K562 (cell line): ENCODE data around the gene AHSG. TPM values are rescaled to one million over a fixed set of nuclear protein-coding genes. Genes with fewer than 3 reads are reported as not detected.
A peak's percentile ranks its signal among the peaks of the same experiment; 100 is the strongest.

Source experiments
- BDP1 ChIP-seq: IDR thresholded peaks from 3 replicates; pipeline ENCODE4 v1.6.1; 2011; ENCODE audit not compliant: insufficient read length, insufficient read depth
- CBX2 ChIP-seq: fragments of 200-600 bp; sonication (generic); IDR thresholded peaks from one replicate; pipeline ENCODE4 v1.6.1; 2012; ENCODE audit warnings: mild to moderate bottlenecking, low read length, inconsistent platforms; ENCODE audit not compliant: insufficient read depth, poor library complexity, severe bottlenecking
- CTBP1 ChIP-seq: fragments of 450-650 bp; IDR thresholded peaks from 2 replicates; pipeline ENCODE4 v1.6.1; 2016; ENCODE audit warnings: borderline replicate concordance
- EP400 ChIP-seq: fragments of 450-650 bp; IDR thresholded peaks from 2 replicates; pipeline ENCODE4 v1.6.1; 2017; ENCODE audit warnings: antibody characterized with exemption, mild to moderate bottlenecking, moderate library complexity
- FOSL1 ChIP-seq: fragments of 200-800 bp; sonication (Bioruptor generic); conservative IDR thresholded peaks from 2 replicates; pipeline ENCODE4 v1.6.1; 2016; ENCODE audit warnings: missing genetic modification characterization, missing compliant biosample characterization
- JUN ChIP-seq, 2 experiments: sonication (generic) in 1 of 2; formaldehyde crosslinking in 1 of 2; IDR thresholded peaks; 2 replicates each; pipeline versions ENCODE4 v1.6.1 to v1.8.0; 2012 to 2022; ENCODE audit warnings: borderline replicate concordance in 2 of 2, mild to moderate bottlenecking in 2 of 2, improper control_type of control experiment in 1 of 2, low read depth in 1 of 2, low read length in 1 of 2, missing genetic modification reagents in 1 of 2
- KAT7 ChIP-seq: sonication (generic); formaldehyde crosslinking; IDR thresholded peaks from 2 replicates; pipeline ENCODE4 v1.8.0; 2022; ENCODE audit warnings: missing genetic modification reagents, mild to moderate bottlenecking, borderline replicate concordance
- MCM2 ChIP-seq: fragments of 450-650 bp; IDR thresholded peaks from 2 replicates; pipeline ENCODE4 v1.6.1; 2017; ENCODE audit warnings: low read depth, mild to moderate bottlenecking
- RBM39 ChIP-seq: fragments of 200-400 bp; formaldehyde crosslinking; optimal IDR thresholded peaks from 2 replicates; pipeline ENCODE3; 2018; ENCODE audit warnings: low read depth, low read length
- SP1 ChIP-seq: sonication (generic); formaldehyde crosslinking; IDR thresholded peaks from 2 replicates; pipeline ENCODE4 v1.8.1; 2022; ENCODE audit warnings: mild to moderate bottlenecking, missing genetic modification reagents
- SREBF1 ChIP-seq: fragments of 150-350 bp; IDR thresholded peaks from 2 replicates; pipeline ENCODE4 v1.6.1; 2014; ENCODE audit warnings: antibody characterized with exemption, low read depth, low read length, borderline replicate concordance
- TCF3 ChIP-seq: sonication (generic); formaldehyde crosslinking; IDR thresholded peaks from 2 replicates; pipeline ENCODE4 v1.4.0; 2020; ENCODE audit warnings: mild to moderate bottlenecking, missing genetic modification reagents
- TGIF2 ChIP-seq: sonication (generic); formaldehyde crosslinking; IDR thresholded peaks from 2 replicates; pipeline ENCODE4 v1.8.1; 2022; ENCODE audit warnings: mild to moderate bottlenecking, missing genetic modification reagents, moderate library complexity
- ZEB2 ChIP-seq: fragments of 450-650 bp; IDR thresholded peaks from 2 replicates; pipeline ENCODE4 v1.6.1; 2016
- ZNF140 ChIP-seq: fragments of 250-450 bp; sonication (Bioruptor Pico); IDR thresholded peaks from 2 replicates; pipeline ENCODE4 v1.8.0; 2021; ENCODE audit warnings: moderate library complexity, mild to moderate bottlenecking, inconsistent platforms
- ZNF717 ChIP-seq: fragments of 250-450 bp; sonication (Bioruptor Pico); IDR thresholded peaks from 2 replicates; pipeline ENCODE4 v1.5.0; 2021
- ZNF77 ChIP-seq: fragments of 250-450 bp; sonication (Bioruptor Pico); IDR thresholded peaks from 2 replicates; pipeline ENCODE4 v1.5.0; 2020
- polyA plus RNA-seq, 8 experiments: library from polyadenylated mRNA; depleted of rRNA in 4 of 8; stranded (reverse) in 5 of 8; unstranded in 3 of 8; fragments of >200 nt; fragmentation: Nextera tagmentation in 2 of 8; fragmentation: Illumina TruSeq in 1 of 8; extraction: Ambion mirVana in 2 of 8; extraction: Trizol in 1 of 8; gene quantifications; 2 replicates each; pipeline versions ENCODE4 v1.2.1 to v1.2.3, GENCODE V29; 2011 to 2014; ENCODE audit warnings: inconsistent platforms in 1 of 8, missing spikeins in 1 of 8
- total RNA-seq, 7 experiments: library from RNA; depleted of rRNA in 6 of 7; stranded (reverse); fragments of >200 nt in 6 of 7; fragmentation: Illumina TruSeq in 2 of 7; extraction: Trizol in 2 of 7; gene quantifications; 2 replicates each; pipeline versions ENCODE4 v1.2.1 to v1.2.3, GENCODE V29; 2011 to 2021; ENCODE audit warnings: low replicate concordance in 1 of 7
- TF ChIP-seq, protein P1 (sequence below): sonication (generic); formaldehyde crosslinking; IDR thresholded peaks from 2 replicates; pipeline ENCODE4 v1.8.0; 2023; ENCODE audit warnings: mild to moderate bottlenecking, missing genetic modification reagents
- TF ChIP-seq, protein P2 (sequence below), 3 experiments: fragments of 200-800 bp in 1 of 3; fragments of 250-450 bp in 1 of 3; fragments of 450-650 bp in 1 of 3; sonication (Bioruptor Pico) in 1 of 3; sonication (Bioruptor generic) in 1 of 3; formaldehyde crosslinking in 1 of 3; IDR thresholded peaks; 2 replicates each; pipeline versions ENCODE4 v1.6.1 to v1.8.0; 2016 to 2022; ENCODE audit warnings: mild to moderate bottlenecking in 2 of 3, missing genetic modification characterization in 2 of 3, missing compliant biosample characterization in 1 of 3, moderate library complexity in 1 of 3

Gene AHSG
- total and polyA plus RNA-seq, 9 of the 15 experiments (the other 6 are each of a cell fraction or from before 2014, with no cell fraction given) = 0.69 TPM; not detected in 8

DNA sequence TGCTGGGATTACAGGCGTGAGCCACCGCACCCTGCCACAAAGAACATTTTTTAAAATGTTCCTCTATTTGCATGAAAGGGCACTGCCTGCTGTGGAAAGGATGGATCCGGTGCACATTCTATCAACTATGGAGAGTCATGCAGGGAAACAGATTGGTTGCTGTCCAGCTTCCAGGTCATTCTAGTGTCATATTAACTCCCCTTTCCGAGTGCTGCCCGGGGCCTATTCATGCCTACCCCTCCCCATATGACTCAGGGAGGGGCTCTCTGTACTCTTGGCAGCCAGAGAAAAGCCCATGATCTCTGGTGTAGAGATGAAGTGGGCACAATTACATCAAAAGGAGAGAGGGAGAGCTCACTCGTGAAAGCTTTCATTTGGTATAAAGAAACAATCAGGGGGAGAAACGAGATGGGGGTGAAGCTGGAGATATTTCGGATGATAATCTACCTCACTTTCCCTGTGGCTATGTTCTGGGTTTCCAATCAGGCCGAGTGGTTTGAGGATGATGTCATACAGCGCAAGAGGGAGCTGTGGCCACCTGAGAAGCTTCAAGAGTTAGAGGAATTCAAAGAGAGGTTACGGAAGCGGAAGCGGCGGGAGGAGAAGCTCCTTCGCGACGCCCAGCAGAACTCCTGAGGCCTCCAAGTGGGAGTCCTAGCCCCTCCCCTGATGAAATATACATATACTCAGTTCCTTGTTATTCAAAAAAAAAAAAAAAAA lies 16.1 kb upstream of the AHSG start (continued):
- TF ChIP-seq MCM2 (no peak), TCF3 (CRISPR knock-in tag) (no peak), RBM39 (no peak), SP1 (CRISPR knock-in tag) (no peak), FOSL1 (tag) (no peak; the same call in 1 of the 2 replicates), EP400 (peak; percentile 57), CBX2 (no peak), KAT7 (CRISPR knock-in tag) (no peak), ZNF717 (CRISPR knock-in tag) (no peak), SREBF1 (no peak), BDP1 (no peak), CTBP1 (peak; percentile 71), ZNF140 (CRISPR knock-in tag) (no peak), TGIF2 (CRISPR knock-in tag) (no peak), JUN (IDR thresholded peaks at IDR 0.05; ENCODE audit: borderline replicate concordance, low read depth, low read length) (peak; percentile 62; the same call in 1 of the 2 replicates), JUN (CRISPR knock-in tag; IDR thresholded peaks at IDR 0.05; ENCODE audit: borderline replicate concordance) (no peak), ZEB2 (peak; percentile 79), ZNF77 (CRISPR knock-in tag) (no peak)
- TF ChIP-seq, protein P1, sequence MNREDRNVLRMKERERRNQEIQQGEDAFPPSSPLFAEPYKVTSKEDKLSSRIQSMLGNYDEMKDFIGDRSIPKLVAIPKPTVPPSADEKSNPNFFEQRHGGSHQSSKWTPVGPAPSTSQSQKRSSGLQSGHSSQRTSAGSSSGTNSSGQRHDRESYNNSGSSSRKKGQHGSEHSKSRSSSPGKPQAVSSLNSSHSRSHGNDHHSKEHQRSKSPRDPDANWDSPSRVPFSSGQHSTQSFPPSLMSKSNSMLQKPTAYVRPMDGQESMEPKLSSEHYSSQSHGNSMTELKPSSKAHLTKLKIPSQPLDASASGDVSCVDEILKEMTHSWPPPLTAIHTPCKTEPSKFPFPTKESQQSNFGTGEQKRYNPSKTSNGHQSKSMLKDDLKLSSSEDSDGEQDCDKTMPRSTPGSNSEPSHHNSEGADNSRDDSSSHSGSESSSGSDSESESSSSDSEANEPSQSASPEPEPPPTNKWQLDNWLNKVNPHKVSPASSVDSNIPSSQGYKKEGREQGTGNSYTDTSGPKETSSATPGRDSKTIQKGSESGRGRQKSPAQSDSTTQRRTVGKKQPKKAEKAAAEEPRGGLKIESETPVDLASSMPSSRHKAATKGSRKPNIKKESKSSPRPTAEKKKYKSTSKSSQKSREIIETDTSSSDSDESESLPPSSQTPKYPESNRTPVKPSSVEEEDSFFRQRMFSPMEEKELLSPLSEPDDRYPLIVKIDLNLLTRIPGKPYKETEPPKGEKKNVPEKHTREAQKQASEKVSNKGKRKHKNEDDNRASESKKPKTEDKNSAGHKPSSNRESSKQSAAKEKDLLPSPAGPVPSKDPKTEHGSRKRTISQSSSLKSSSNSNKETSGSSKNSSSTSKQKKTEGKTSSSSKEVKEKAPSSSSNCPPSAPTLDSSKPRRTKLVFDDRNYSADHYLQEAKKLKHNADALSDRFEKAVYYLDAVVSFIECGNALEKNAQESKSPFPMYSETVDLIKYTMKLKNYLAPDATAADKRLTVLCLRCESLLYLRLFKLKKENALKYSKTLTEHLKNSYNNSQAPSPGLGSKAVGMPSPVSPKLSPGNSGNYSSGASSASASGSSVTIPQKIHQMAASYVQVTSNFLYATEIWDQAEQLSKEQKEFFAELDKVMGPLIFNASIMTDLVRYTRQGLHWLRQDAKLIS (CRISPR knock-in tag) = no peak
- TF ChIP-seq, protein P2, sequence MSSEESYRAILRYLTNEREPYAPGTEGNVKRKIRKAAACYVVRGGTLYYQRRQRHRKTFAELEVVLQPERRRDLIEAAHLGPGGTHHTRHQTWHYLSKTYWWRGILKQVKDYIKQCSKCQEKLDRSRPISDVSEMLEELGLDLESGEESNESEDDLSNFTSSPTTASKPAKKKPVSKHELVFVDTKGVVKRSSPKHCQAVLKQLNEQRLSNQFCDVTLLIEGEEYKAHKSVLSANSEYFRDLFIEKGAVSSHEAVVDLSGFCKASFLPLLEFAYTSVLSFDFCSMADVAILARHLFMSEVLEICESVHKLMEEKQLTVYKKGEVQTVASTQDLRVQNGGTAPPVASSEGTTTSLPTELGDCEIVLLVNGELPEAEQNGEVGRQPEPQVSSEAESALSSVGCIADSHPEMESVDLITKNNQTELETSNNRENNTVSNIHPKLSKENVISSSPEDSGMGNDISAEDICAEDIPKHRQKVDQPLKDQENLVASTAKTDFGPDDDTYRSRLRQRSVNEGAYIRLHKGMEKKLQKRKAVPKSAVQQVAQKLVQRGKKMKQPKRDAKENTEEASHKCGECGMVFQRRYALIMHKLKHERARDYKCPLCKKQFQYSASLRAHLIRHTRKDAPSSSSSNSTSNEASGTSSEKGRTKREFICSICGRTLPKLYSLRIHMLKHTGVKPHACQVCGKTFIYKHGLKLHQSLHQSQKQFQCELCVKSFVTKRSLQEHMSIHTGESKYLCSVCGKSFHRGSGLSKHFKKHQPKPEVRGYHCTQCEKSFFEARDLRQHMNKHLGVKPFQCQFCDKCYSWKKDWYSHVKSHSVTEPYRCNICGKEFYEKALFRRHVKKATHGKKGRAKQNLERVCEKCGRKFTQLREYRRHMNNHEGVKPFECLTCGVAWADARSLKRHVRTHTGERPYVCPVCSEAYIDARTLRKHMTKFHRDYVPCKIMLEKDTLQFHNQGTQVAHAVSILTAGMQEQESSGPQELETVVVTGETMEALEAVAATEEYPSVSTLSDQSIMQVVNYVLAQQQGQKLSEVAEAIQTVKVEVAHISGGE (CRISPR knock-in tag; IDR thresholded peaks at IDR 0.05) = no peak
